ENCODE results near the gene MARK1.

The MARK1 gene

DNA sequence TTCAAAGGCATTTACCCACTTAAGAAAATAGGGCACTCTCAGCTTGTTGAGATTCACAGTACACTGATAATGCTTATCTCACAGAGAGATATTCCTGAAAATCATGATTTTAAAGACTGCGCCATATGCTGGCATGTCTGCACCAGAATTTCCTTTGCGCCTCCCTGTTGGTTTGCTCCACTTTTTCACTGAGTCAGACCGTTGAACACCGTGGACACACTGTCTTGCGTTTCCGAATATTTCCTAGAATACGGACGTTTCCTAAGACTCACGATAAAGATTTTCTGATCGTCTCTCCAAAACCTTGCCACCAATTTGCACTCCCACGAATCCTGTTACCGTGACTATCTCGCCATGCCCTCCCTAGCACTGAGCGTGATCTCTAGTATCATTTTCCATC, 161.7 kb downstream of the MARK1 start:
- Histone ChIP-seq H3K27ac (ENCODE audit: low read length) (no peak overlapping the region), H4K20me1 (ENCODE audit: insufficient read depth, low read length) (no peaks in the 10 kb centered on the region), H3K9ac (ENCODE audit: low read depth, low read length) (no peak overlapping the region), H3K4me1 (ENCODE audit: insufficient read depth, low read length) (no peaks in the 10 kb centered on the region), H3K79me2 (ENCODE audit: insufficient read depth, low read length) (no peaks in the 10 kb centered on the region), H3K9me3 (ENCODE audit: insufficient read depth, low read length, severe bottlenecking) (no peaks in the 10 kb centered on the region), H3K4me3 (ENCODE audit: low read depth in 1 of 2, low read length in 2 of 2) (no peak overlapping the region), H3K27me3 (ENCODE audit: insufficient read depth, low read length, poor library complexity) (no peaks in the 10 kb centered on the region), H3K36me3 (ENCODE audit: insufficient read depth, low read length) (no peaks in the 10 kb centered on the region), H3K4me2 (ENCODE audit: insufficient read depth, low read length) (no peak overlapping the region), H2AFZ (ENCODE audit: low read depth, low read length) (no peak overlapping the region)
- ATAC-seq (ENCODE audit: insufficient read depth, low read depth) (no peak), DNase-seq (no peak)
- TF ChIP-seq CTCF (IDR thresholded peaks at IDR 0.05; ENCODE audit: borderline replicate concordance, extremely low read depth, low read length, poor library complexity, severe bottlenecking): no peak
- no peak for TF ChIP-seq EZH2 (IDR thresholded peaks at IDR 0.05; ENCODE audit: borderline replicate concordance, low read depth, low read length, severe bottlenecking)

- no peak within 1 kb of the TSS for H2AFZ ChIP-seq (ENCODE audit: low read depth, low read length)
- H3K27me3 ChIP-seq (ENCODE audit: insufficient read depth, low read length, poor library complexity): no peaks in the 10 kb centered on the region
- no peaks in the 10 kb centered on the region for H3K4me1 ChIP-seq (ENCODE audit: insufficient read depth, low read length)
- H4K20me1 ChIP-seq (ENCODE audit: insufficient read depth, low read length): no peaks in the 10 kb centered on the region
- TF ChIP-seq EZH2 (IDR thresholded peaks at IDR 0.05; ENCODE audit: borderline replicate concordance, low read depth, low read length, severe bottlenecking) (no peak), CTCF (IDR thresholded peaks at IDR 0.05; ENCODE audit: borderline replicate concordance, extremely low read depth, low read length, poor library complexity, severe bottlenecking) (no peak)
- H3K9me3 ChIP-seq (ENCODE audit: insufficient read depth, low read length, severe bottlenecking): no peaks in the 10 kb centered on the region
- ATAC-seq (ENCODE audit: insufficient read depth, low read depth) (no peak), DNase-seq (no peak)
- H3K4me3 ChIP-seq (ENCODE audit: low read depth in 1 of 2, low read length in 2 of 2): no peak within 1 kb of the TSS
- no peak within 1 kb of the TSS for H3K9ac ChIP-seq (ENCODE audit: low read depth, low read length)
- H3K36me3 ChIP-seq (ENCODE audit: insufficient read depth, low read length): no peaks in the 10 kb centered on the region
- no peak within 1 kb of the TSS for H3K27ac ChIP-seq (ENCODE audit: low read length)
- no peak within 1 kb of the TSS for H3K4me2 ChIP-seq (ENCODE audit: insufficient read depth, low read length)
- no peaks in the 10 kb centered on the region for H3K79me2 ChIP-seq (ENCODE audit: insufficient read depth, low read length)
These were observed 162.5 kb downstream of the MARK1 start, which contains the start of gene C1orf115 for GRCh38 chr1:220690140-220691052. Gene C1orf115 (plus strand): TSS chr1:220690363. CDS start chr1:220690403, 40 bp downstream.

DNA sequence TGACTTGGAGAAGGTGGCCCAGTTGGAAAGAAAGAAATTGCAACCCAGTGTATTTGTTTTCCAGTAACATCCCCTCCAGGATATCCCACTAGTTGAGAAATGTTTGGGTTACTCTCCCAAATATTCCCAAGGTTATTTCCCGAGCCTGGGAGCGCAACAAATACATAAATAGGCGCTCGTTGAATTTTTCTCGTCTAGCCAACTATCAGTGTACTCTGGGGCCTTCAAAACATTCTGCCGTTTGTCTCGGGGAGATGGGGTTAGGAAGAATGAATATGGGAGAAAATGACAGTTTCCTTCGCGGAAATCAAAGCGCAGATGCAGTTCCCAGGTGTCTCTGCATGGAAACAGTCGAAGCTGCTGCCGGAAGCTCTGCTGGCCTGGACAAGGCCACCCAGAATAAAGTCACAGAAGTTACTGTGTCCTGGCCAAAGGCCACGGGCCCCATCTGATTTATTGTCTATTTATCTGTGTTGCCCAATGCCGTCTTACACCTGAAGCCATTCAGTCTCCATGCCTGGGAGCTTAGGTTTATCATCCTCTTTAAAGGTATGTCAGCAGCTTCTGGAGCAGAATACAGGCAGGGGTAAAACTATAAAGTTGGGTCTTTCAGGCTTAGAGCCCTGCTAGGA, 163.2 kb downstream of the MARK1 start:
- no peak for TF ChIP-seq EZH2 (IDR thresholded peaks at IDR 0.05; ENCODE audit: borderline replicate concordance, low read depth, low read length, severe bottlenecking)
- no peak for TF ChIP-seq CTCF (IDR thresholded peaks at IDR 0.05; ENCODE audit: borderline replicate concordance, extremely low read depth, low read length, poor library complexity, severe bottlenecking)
- Histone ChIP-seq H3K79me2 (ENCODE audit: insufficient read depth, low read length) (no peaks in the 10 kb centered on the region), H2AFZ (ENCODE audit: low read depth, low read length) (no peak overlapping the region), H3K27me3 (ENCODE audit: insufficient read depth, low read length, poor library complexity) (no peaks in the 10 kb centered on the region), H4K20me1 (ENCODE audit: insufficient read depth, low read length) (no peaks in the 10 kb centered on the region), H3K4me2 (ENCODE audit: insufficient read depth, low read length) (no peak overlapping the region), H3K27ac (ENCODE audit: low read length) (no peak overlapping the region), H3K9ac (ENCODE audit: low read depth, low read length) (no peak overlapping the region), H3K4me3 (ENCODE audit: low read depth in 1 of 2, low read length in 2 of 2) (no peak overlapping the region), H3K4me1 (ENCODE audit: insufficient read depth, low read length) (no peaks in the 10 kb centered on the region), H3K9me3 (ENCODE audit: insufficient read depth, low read length, severe bottlenecking) (no peaks in the 10 kb centered on the region), H3K36me3 (ENCODE audit: insufficient read depth, low read length) (no peaks in the 10 kb centered on the region)
- DNase-seq: no peak
- ATAC-seq (ENCODE audit: insufficient read depth, low read depth): no peak

All from DND-41 (cell line).